Neural cell (in vitro differentiated cells): ENCODE results near the gene RPUSD3.

Experiments used
- CTCF ChIP-seq: fragments of 450-650 bp; IDR thresholded peaks from 2 replicates; pipeline ENCODE4 v1.5.1; 2014; ENCODE audit warnings: antibody characterized with exemption, mild to moderate bottlenecking, moderate library complexity; ENCODE audit not compliant: poor library complexity, severe bottlenecking
- EP300 ChIP-seq: fragments of 450-650 bp; conservative IDR thresholded peaks from 2 replicates; pipeline ENCODE4 v1.6.1; 2014; ENCODE audit warnings: antibody characterized with exemption, mild to moderate bottlenecking, moderate library complexity; ENCODE audit not compliant: poor library complexity, severe bottlenecking
- EZH2 ChIP-seq: fragments of 200-600, 300-800 bp; shearing (Covaris generic), sonication (generic); IDR thresholded peaks from 2 replicates; pipeline ENCODE4 v1.6.1; 2014; ENCODE audit warnings: antibody characterized with exemption, low read length, borderline replicate concordance, mild to moderate bottlenecking; ENCODE audit not compliant: insufficient read depth, poor library complexity, severe bottlenecking
- POLR2AphosphoS5 ChIP-seq: IDR thresholded peaks from 2 replicates; pipeline ENCODE4 v1.6.1; 2012

GRCh38 chr3:9852528-9852927 lies 8.7 kb upstream of the RPUSD3 start:
- TF ChIP-seq CTCF, result no peak
- TF ChIP-seq EP300, result no peak
- TF ChIP-seq EZH2, result no peak
- TF ChIP-seq POLR2AphosphoS5, result no peak
